ENCODE results near the gene CD27.

The CD27 gene

DNA sequence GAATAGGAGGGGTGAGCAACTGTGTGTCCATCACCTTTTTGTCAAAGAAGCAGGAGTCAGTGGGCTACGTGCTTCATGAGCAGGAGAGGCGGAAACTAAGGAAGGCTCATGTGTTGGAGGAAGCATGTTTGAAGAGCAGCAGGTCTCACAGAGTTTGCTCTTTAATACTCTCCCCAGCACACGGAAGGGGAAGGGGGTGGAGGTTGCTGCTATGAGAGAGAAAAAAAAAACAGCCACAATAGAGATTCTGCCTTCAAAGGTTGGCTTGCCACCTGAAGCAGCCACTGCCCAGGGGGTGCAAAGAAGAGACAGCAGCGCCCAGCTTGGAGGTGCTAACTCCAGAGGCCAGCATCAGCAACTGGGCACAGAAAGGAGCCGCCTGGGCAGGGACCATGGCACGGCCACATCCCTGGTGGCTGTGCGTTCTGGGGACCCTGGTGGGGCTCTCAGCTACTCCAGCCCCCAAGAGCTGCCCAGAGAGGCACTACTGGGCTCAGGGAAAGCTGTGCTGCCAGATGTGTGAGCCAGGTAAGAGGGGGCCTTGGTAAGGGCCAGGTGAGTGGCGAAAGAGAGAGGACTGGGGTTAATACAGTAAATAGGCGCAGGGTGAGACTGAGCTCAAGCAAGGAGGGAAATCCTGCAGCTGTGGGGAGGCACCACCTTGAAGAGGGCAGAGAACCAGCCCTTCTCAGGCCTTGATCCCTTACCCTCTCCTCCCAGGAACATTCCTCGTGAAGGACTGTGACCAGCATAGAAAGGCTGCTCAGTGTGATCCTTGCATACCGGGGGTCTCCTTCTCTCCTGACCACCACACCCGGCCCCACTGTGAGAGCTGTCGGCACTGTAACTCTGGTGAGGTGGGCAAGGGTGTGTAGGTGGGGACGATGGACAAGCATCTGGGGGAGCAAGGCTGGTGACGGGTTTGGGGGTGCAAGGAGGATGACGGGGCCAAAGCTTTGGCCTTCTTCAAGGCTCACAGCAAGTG, at the start of gene CD27:
Gene CD27 (plus strand): TSS at position 252 of the 985 bp plus-strand sequence. CDS start 141 bp downstream, at position 393.
- H3K4me3 ChIP-seq (ENCODE audit: low read depth, low read length), result peak within 1 kb of the TSS; percentile 99
- TF ChIP-seq, protein P1, sequence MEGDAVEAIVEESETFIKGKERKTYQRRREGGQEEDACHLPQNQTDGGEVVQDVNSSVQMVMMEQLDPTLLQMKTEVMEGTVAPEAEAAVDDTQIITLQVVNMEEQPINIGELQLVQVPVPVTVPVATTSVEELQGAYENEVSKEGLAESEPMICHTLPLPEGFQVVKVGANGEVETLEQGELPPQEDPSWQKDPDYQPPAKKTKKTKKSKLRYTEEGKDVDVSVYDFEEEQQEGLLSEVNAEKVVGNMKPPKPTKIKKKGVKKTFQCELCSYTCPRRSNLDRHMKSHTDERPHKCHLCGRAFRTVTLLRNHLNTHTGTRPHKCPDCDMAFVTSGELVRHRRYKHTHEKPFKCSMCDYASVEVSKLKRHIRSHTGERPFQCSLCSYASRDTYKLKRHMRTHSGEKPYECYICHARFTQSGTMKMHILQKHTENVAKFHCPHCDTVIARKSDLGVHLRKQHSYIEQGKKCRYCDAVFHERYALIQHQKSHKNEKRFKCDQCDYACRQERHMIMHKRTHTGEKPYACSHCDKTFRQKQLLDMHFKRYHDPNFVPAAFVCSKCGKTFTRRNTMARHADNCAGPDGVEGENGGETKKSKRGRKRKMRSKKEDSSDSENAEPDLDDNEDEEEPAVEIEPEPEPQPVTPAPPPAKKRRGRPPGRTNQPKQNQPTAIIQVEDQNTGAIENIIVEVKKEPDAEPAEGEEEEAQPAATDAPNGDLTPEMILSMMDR (IDR thresholded peaks at IDR 0.05; ENCODE audit: insufficient read depth, low read depth, low read length, missing control alignments), result no peak
- DNase-seq (ENCODE audit: low read depth), result peak; percentile 79

DNA sequence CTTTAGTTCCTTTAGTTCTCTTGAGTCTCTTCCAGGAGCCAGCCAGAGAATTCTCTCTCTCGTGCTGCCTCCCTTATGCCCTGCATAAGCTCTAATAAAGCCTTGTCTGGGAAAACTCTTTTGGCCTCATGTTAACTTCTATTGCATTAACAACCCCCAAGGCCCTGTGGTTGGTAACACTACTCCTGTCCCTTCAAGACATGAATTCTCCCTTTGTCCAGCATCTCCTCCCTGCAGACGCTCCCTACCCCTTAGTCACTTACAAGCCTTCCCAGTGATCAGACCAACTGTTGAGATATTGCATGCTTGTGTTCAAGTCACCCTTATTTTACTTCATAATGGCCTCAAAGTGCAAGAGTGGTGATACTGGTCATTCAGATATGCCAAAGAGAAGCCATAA, 48.7 kb upstream of the CD27 start:
- TF ChIP-seq, protein P1 (IDR thresholded peaks at IDR 0.05; ENCODE audit: insufficient read depth, low read depth, low read length, missing control alignments), result no peak
- DNase-seq (ENCODE audit: low read depth), result no peak

DNA sequence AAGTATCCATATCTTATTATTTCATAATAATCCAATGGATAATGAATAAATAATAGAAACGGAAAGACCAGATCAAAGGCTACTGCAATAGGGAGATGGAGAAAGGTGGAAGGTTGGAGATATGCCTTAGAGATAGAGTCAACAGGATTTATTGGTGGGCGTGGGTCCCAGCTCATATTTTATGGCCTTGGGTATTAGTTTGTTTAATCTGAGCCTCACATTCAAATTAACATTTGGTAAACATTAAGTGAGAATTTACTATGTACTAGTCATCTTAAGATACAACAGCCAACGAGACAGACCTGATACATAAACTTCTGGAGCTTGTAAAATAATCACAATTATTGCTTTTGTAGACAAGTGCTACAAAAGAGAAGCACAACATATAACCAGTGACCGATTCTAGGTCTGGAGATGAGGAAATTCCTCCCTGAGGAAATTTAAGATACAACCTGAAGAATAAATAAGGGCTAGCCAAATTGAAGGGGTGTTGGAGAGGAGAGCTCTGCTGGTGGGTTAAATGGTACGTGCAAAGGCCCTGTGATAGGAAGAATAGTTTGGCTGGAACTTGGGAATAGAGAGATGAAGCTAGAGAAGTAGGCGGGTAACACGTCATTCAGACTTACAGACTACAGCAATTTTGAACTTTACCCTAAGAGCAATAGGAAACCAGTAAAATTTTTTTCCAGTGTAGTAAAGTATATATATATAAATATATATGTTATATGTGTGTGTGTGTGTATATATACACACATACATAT, 44.7 kb upstream of the CD27 start:
- no peak for DNase-seq (ENCODE audit: low read depth)
- TF ChIP-seq, protein P1 (IDR thresholded peaks at IDR 0.05; ENCODE audit: insufficient read depth, low read depth, low read length, missing control alignments), result no peak
- no peak overlapping the region for H3K4me3 ChIP-seq (ENCODE audit: low read depth, low read length)

More for the DNA sequence above, 48.7 kb upstream of the CD27 start:
- no peak overlapping the region for H3K4me3 ChIP-seq (ENCODE audit: low read depth, low read length)

DNA sequence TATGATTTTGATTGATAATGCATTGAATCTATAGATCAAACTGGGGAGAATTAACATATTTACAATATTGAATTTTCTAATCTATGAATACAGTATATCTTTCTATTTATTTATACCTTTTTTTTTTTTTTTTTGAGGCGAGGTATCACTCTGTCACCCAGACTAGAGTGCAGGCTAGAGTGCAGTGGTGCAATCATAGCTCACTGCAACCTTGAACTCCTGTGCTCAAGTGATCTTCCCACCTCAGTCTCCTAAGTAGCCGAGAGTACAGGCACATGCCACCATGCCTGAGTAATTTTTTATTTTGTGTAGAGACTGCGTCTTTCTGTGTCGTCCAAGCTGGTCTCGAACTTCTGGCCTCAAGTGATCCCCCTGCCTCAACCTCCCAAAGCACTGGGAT, 40.4 kb upstream of the CD27 start:
- no peak for DNase-seq (ENCODE audit: low read depth)
- no peak overlapping the region for H3K4me3 ChIP-seq (ENCODE audit: low read depth, low read length)
- TF ChIP-seq, protein P1 (IDR thresholded peaks at IDR 0.05; ENCODE audit: insufficient read depth, low read depth, low read length, missing control alignments), result no peak

DNA sequence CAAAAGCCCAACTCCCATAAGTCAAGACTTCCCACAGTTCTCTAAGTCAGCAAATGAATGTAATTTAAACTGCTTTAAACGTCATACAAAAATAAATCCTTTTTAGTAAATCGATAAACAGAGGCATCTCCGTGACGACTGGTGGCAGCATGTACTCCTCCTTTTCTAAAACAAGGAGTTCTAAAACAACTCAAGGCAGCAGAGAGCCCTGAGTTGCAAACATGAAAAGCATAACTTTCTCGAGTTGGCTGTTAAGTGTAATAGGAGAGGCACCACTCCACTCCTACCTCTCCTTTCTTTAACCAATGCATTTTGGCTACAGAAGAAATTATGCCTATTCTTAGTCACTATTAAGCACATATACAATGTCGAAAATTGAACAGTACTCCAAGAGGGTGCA, 38.8 kb upstream of the CD27 start:
- DNase-seq (ENCODE audit: low read depth), result no peak
- TF ChIP-seq, protein P1 (IDR thresholded peaks at IDR 0.05; ENCODE audit: insufficient read depth, low read depth, low read length, missing control alignments), result no peak
- H3K4me3 ChIP-seq (ENCODE audit: low read depth, low read length), result no peak overlapping the region

DNA sequence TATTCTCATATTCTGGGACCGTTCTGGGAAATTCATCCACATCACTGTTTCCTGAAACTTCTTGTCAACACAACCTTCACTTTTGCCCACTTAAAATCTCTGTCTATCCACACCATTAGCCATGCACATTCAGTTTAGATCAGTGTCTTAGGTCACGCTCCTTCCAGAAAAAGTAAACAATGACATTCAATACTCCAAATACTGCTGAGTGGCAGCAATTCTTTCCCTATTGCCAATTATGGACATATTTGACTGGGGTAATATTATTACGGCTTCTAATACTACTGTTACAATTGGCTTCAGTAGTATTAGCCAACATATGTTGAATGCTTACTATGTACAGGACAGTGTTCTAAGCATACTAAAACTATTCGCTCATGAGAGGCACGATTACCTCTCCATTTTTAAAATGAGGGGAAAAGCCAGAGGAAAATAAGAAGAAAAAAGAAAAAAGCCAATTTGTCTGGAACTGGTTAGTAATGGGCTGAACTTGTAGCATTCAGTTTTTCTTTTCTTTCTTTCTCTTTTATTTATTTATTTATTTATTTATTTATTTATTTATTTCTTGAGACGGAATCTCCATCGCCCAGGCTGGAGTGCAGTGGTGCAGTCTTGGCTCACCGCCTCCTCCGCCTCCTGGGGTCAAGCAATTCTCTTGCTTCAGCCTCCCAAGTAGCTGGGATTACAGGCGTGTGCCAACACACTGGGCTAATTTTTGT, 37.4 kb upstream of the CD27 start:
- TF ChIP-seq, protein P1 (IDR thresholded peaks at IDR 0.05; ENCODE audit: insufficient read depth, low read depth, low read length, missing control alignments), result no peak
- H3K4me3 ChIP-seq (ENCODE audit: low read depth, low read length), result no peak overlapping the region
- DNase-seq (ENCODE audit: low read depth), result no peak

Measured in GM12865 (cell line).